Kidney (tissue), 14 donors: ENCODE results near the gene CCDC87. TPM values are rescaled to one million over a fixed set of nuclear protein-coding genes. Genes with fewer than 3 reads are reported as not detected.

Experiments
- DNase-seq, 5 donors: peaks; one replicate each; pipeline ENCODE4 v3.0.0-alpha.2; 2013 to 2020
- FAIRE-seq: peaks from 2 replicates; lab custom pipeline; 2012; peaks lifted over from hg19 to GRCh38; lab: Jason Lieb, UNC
- H3K27ac ChIP-seq, 2 donors: one replicate each; pipeline ENCODE4 v1.7.0; 2013; ENCODE audit warnings: low read depth in 2 of 2, low read length in 2 of 2, inconsistent platforms in 1 of 2
- H3K27me3 ChIP-seq: one replicate; pipeline ENCODE4 v1.7.1; 2013; ENCODE audit warnings: low read length, inconsistent platforms; ENCODE audit not compliant: control insufficient read depth, insufficient read depth
- H3K36me3 ChIP-seq, 3 donors: one replicate each; pipeline versions ENCODE4 v1.7.0 to v1.7.1; 2013; ENCODE audit warnings: low read length in 3 of 3, control low read depth in 1 of 3, inconsistent platforms in 1 of 3; ENCODE audit not compliant: insufficient read depth in 3 of 3, control insufficient read depth in 2 of 3
- H3K4me1 ChIP-seq, 3 donors: one replicate each; pipeline versions ENCODE4 v1.7.0 to v1.7.1; 2013; ENCODE audit warnings: low read length in 3 of 3, inconsistent platforms in 1 of 3, low read depth in 1 of 3; ENCODE audit not compliant: control insufficient read depth in 2 of 3, insufficient read depth in 2 of 3
- H3K4me3 ChIP-seq, 3 donors: one replicate each; pipeline versions ENCODE4 v1.7.0 to v1.8.1; 2013; ENCODE audit warnings: low read length in 3 of 3, control low read depth in 1 of 3, inconsistent platforms in 1 of 3
- H3K9ac ChIP-seq, 3 donors: one replicate each; pipeline versions ENCODE4 v1.7.0 to v1.7.1; 2013; ENCODE audit warnings: low read length in 3 of 3, control low read depth in 1 of 3, inconsistent platforms in 1 of 3
- H3K9me3 ChIP-seq, 3 donors: one replicate each; pipeline versions ENCODE4 v1.7.0 to v1.7.1; 2013; ENCODE audit warnings: low read length in 3 of 3, control low read depth in 1 of 3, inconsistent platforms in 1 of 3; ENCODE audit not compliant: control insufficient read depth in 2 of 3, insufficient read depth in 1 of 3
- intact Hi-C: fragments of 100-400 bp; cut with DNase I; formaldehyde crosslinking; loops from one replicate; pipeline ENCODE4 v1.11.1; 2022
- polyA plus RNA-seq: library from polyadenylated mRNA; stranded (reverse); fragments of 350-450 nt; fragmentation: Illumina TruSeq; extraction: RNeasy Lipid Tissue Mini Kit (QIAGEN cat#74804); gene quantifications from one replicate; pipeline ENCODE4 v1.2.3, GENCODE V29; 2014; ENCODE audit warnings: low read depth, low replicate concordance; ENCODE audit not compliant: insufficient read depth
- total RNA-seq: library from RNA; stranded (reverse); fragmentation: NEBNext Ultra II Directional; extraction: Animal tissue kit (Norgen Biotek cat#: 25700); gene quantifications from one replicate; pipeline ENCODE4 v1.2.1, GENCODE V29; 2021
- TF ChIP-seq, protein P1 (sequence below): IDR thresholded peaks from 3 replicates; pipeline ENCODE4 v1.5.1; 2012; ENCODE audit warnings: mild to moderate bottlenecking, moderate library complexity, borderline replicate concordance; ENCODE audit not compliant: insufficient read depth; ENCODE audit errors: extremely low read depth
- donor health status: control.
- donor health status: control.
- donor health status: control.
- donor health status: control.
- donor health status: control.
- donor health status: DM: yes; HTN: yes; CAD: no.
- donor health status: Normal renal cell carcinoma (clear cell type).

Gene CCDC87
- total and polyA plus RNA-seq, 2 donors from 2014 or later, result 0.13 to 1.0 TPM

- H3K4me3 ChIP-seq, result no peak overlapping the region
- peaks cover 0 to 12% (median 0%) of the 10 kb centered on the region in 3 donors for H3K4me1 ChIP-seq
- DNase-seq (no peak), FAIRE-seq (no peak)
- no peaks in the 10 kb centered on the region for H3K9me3 ChIP-seq
- H3K36me3 ChIP-seq, result peaks cover 9 to 67% (median 39%) of the 10 kb centered on the region in 3 donors
- no peak overlapping the region for H3K9ac ChIP-seq
- no peak overlapping the region for H3K27ac ChIP-seq
- intact Hi-C loops, result no loop called here
- TF ChIP-seq, protein P1, sequence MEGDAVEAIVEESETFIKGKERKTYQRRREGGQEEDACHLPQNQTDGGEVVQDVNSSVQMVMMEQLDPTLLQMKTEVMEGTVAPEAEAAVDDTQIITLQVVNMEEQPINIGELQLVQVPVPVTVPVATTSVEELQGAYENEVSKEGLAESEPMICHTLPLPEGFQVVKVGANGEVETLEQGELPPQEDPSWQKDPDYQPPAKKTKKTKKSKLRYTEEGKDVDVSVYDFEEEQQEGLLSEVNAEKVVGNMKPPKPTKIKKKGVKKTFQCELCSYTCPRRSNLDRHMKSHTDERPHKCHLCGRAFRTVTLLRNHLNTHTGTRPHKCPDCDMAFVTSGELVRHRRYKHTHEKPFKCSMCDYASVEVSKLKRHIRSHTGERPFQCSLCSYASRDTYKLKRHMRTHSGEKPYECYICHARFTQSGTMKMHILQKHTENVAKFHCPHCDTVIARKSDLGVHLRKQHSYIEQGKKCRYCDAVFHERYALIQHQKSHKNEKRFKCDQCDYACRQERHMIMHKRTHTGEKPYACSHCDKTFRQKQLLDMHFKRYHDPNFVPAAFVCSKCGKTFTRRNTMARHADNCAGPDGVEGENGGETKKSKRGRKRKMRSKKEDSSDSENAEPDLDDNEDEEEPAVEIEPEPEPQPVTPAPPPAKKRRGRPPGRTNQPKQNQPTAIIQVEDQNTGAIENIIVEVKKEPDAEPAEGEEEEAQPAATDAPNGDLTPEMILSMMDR, result no peak
- no peaks in the 10 kb centered on the region for H3K27me3 ChIP-seq
Measured at GRCh38 chr11:66625041-66625751, 32.3 kb upstream of the CCDC87 start.

- Histone ChIP-seq H3K27ac (no peak overlapping the region), H3K36me3 (peaks cover 9 to 59% (median 39%) of the 10 kb centered on the region in 3 donors), H3K4me1 (peaks cover 0 to 15% (median 0%) of the 10 kb centered on the region in 3 donors), H3K9ac (no peak overlapping the region), H3K9me3 (no peaks in the 10 kb centered on the region), H3K27me3 (no peaks in the 10 kb centered on the region), H3K4me3 (no peak overlapping the region)
- FAIRE-seq (no peak), DNase-seq (no peak)
- intact Hi-C loops, result no loop called here
- TF ChIP-seq, protein P1, result no peak
Measured at GRCh38 chr11:66624450-66624849, 31.6 kb upstream of the CCDC87 start.

DNA sequence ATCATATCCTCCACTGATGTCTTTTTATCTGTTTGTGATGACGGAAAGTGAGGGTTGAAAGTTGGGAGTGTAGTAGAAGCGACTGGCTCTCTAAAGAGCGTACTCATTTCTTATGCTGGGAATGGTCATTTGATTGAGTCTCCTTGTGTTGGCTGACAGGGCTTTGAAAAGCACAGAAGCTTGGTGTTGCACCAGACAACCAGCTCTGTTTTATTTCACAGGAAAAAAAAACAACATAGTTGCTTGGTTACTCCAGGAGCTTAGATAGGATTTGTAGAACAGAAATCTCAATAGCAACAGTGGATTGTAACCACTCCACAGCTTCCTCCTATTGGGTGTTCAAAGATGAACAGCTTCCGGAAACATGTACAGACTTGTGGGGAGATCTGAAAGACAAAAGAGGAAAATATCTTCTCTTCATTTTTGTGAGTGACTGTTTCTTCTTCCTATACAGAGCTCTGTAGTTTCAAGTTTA lies 26.3 kb upstream of the CCDC87 start:
- DNase-seq, result peak in 1 of 5 donors; percentile 36
- Histone ChIP-seq H3K4me3 (peak overlapping the region in 2 of 3 donors; percentile 99 to 100), H3K9ac (peak overlapping the region in 1 of 3 donors; percentile 20), H3K4me1 (peaks cover 0 to 30% (median 0%) of the 10 kb centered on the region in 3 donors), H3K9me3 (no peaks in the 10 kb centered on the region), H3K36me3 (peaks cover 4 to 11% (median 8%) of the 10 kb centered on the region in 3 donors), H3K27ac (no peak overlapping the region), H3K27me3 (no peaks in the 10 kb centered on the region)
- FAIRE-seq, result no peak
- intact Hi-C loops, result no loop called here
- TF ChIP-seq, protein P1, result no peak
